Measurements from ENCODE around the gene HSF5. TPM values are rescaled to one million over a fixed set of nuclear protein-coding genes. Genes with fewer than 3 reads are reported as not detected.

The HSF5 gene
- total and polyA plus RNA-seq, 2 of the 13 experiments (the other 11 are each of a cell fraction or from before 2014, with no cell fraction given): not detected

- TF ChIP-seq ARID5B (CRISPR knock-in tag; IDR thresholded peaks at IDR 0.05) (no peak), TRIM24 (CRISPR knock-in tag; IDR thresholded peaks at IDR 0.05) (no peak), KLF16 (CRISPR knock-in tag; IDR thresholded peaks at IDR 0.05) (peak in 1 of 2 experiments; percentile 60; a peak in 1 of 4 replicates), MIER2 (CRISPR knock-in tag; IDR thresholded peaks at IDR 0.05) (0 out of 2 replicates have a peak, but pooled peaks have one; percentile 29), JARID2 (CRISPR knock-in tag; IDR thresholded peaks at IDR 0.05; ENCODE audit: insufficient replicate concordance) (no peak), KDM2A (CRISPR knock-in tag; IDR thresholded peaks at IDR 0.05; ENCODE audit: borderline replicate concordance, low read depth) (no peak; the same call in none of the 2 replicates), SUZ12 (IDR thresholded peaks at IDR 0.05; ENCODE audit: low read depth, low read length) (no peak), ZNF205 (CRISPR knock-in tag; IDR thresholded peaks at IDR 0.05) (0 out of 2 replicates have a peak, but pooled peaks have one; percentile 17), ZBTB42 (CRISPR knock-in tag; IDR thresholded peaks at IDR 0.05) (no peak), RFX5 (IDR thresholded peaks at IDR 0.05; ENCODE audit: low read depth, low read length) (peak; percentile 80), KAT2B (IDR thresholded peaks at IDR 0.05; ENCODE audit: borderline replicate concordance, low read depth, low read length) (no peak), ZNF235 (CRISPR knock-in tag; IDR thresholded peaks at IDR 0.05; ENCODE audit: borderline replicate concordance) (no peak), TFDP2 (CRISPR knock-in tag; IDR thresholded peaks at IDR 0.05) (peak; percentile 76), GATAD2A (CRISPR knock-in tag; IDR thresholded peaks at IDR 0.05) (no peak; the same call in 1 of the 2 replicates), SPEN (CRISPR knock-in tag; IDR thresholded peaks at IDR 0.05; ENCODE audit: low read depth) (peak; percentile 66), MEF2D (CRISPR knock-in tag; IDR thresholded peaks at IDR 0.05) (0 out of 2 replicates have a peak, but pooled peaks have one; percentile 11), ZNF577 (CRISPR knock-in tag; IDR thresholded peaks at IDR 0.05; ENCODE audit: borderline replicate concordance, low read depth) (no peak), NBN (conservative IDR thresholded peaks at IDR 0.05) (no peak), ZNF512 (CRISPR knock-in tag; IDR thresholded peaks at IDR 0.05) (no peak), ZMYM3 (CRISPR knock-in tag; IDR thresholded peaks at IDR 0.05) (no peak), TCF12 (IDR thresholded peaks at IDR 0.05) (no peak), TCF12 (CRISPR knock-in tag; IDR thresholded peaks at IDR 0.05) (0 out of 2 replicates have a peak, but pooled peaks have one; percentile 67)
These were observed 29.9 kb upstream of the HSF5 start (continued) for GRCh38 chr17:58517928-58518609.

All from HepG2 (cell line).